Ishikawa (cell line): ENCODE data around the gene TMEM242.

Source experiments
- CEBPB ChIP-seq: IDR thresholded peaks from 2 replicates; pipeline ENCODE4 v1.6.1; 2012
- CREB1 ChIP-seq: IDR thresholded peaks from 2 replicates; pipeline ENCODE4 v1.6.1; 2012; ENCODE audit warnings: low read depth
- EGR1 ChIP-seq: IDR thresholded peaks from 2 replicates; pipeline ENCODE4 v1.6.1; 2012
- EP300 ChIP-seq: IDR thresholded peaks from 2 replicates; pipeline ENCODE4 v1.6.1; 2012; ENCODE audit warnings: borderline replicate concordance
- FOXM1 ChIP-seq: IDR thresholded peaks from 2 replicates; pipeline ENCODE4 v1.6.1; 2012; ENCODE audit warnings: low read depth, borderline replicate concordance
- MAX ChIP-seq: IDR thresholded peaks from 2 replicates; pipeline ENCODE4 v1.6.1; 2012
- NFIC ChIP-seq: IDR thresholded peaks from 2 replicates; pipeline ENCODE4 v1.6.1; 2012
- RAD21 ChIP-seq: IDR thresholded peaks from 2 replicates; pipeline ENCODE4 v1.6.1; 2012; ENCODE audit warnings: low read depth
- REST ChIP-seq: IDR thresholded peaks from 2 replicates; pipeline ENCODE4 v1.6.1; 2012; ENCODE audit warnings: low read depth, mild to moderate bottlenecking
- TAF1 ChIP-seq: IDR thresholded peaks from 2 replicates; pipeline ENCODE4 v1.6.1; 2012; ENCODE audit warnings: low read depth, mild to moderate bottlenecking
- TCF12 ChIP-seq: IDR thresholded peaks from 2 replicates; pipeline ENCODE4 v1.6.1; 2012; ENCODE audit warnings: low read depth
- TEAD4 ChIP-seq: IDR thresholded peaks from 2 replicates; pipeline ENCODE4 v1.6.1; 2012
- USF1 ChIP-seq: IDR thresholded peaks from 2 replicates; pipeline ENCODE4 v1.6.1; 2012
- YY1 ChIP-seq: IDR thresholded peaks from 2 replicates; pipeline ENCODE4 v1.6.1; 2012; ENCODE audit warnings: low read depth
- ZBTB7A ChIP-seq: IDR thresholded peaks from 2 replicates; pipeline ENCODE4 v1.6.1; 2012; ENCODE audit warnings: low read depth

Gene TMEM242

GRCh38 chr6:157298216-157298724 is 25.0 kb downstream of the TMEM242 start:
- TF ChIP-seq TAF1 (no peak), NFIC (no peak)

- TF ChIP-seq TEAD4: no peak
- TF ChIP-seq ZBTB7A: no peak
- no peak for TF ChIP-seq NFIC
- TF ChIP-seq RAD21: no peak
- no peak for TF ChIP-seq MAX
- no peak for TF ChIP-seq REST
- TF ChIP-seq EP300: no peak
- TF ChIP-seq USF1: no peak
- no peak for TF ChIP-seq FOXM1
These were observed 28.7 kb downstream of the TMEM242 start for GRCh38 chr6:157294654-157295053.

- no peak for TF ChIP-seq CREB1
- no peak for TF ChIP-seq NFIC
- TF ChIP-seq FOXM1: no peak
- no peak for TF ChIP-seq RAD21
- TF ChIP-seq USF1: no peak
- TF ChIP-seq REST: no peak
- TF ChIP-seq EP300: no peak
- no peak for TF ChIP-seq EGR1
- TF ChIP-seq MAX: no peak
- TF ChIP-seq YY1: no peak
- no peak for TF ChIP-seq TAF1
- no peak for TF ChIP-seq TCF12
- no peak for TF ChIP-seq CEBPB
- no peak for TF ChIP-seq ZBTB7A
- TF ChIP-seq TEAD4: no peak
These were observed 29.5 kb downstream of the TMEM242 start for GRCh38 chr6:157293780-157294179.

- TF ChIP-seq MAX: no peak
These were observed 31.1 kb downstream of the TMEM242 start for GRCh38 chr6:157292202-157292601.

GRCh38 chr6:157291356-157291755 is 32.0 kb downstream of the TMEM242 start:
- TF ChIP-seq REST (no peak), EGR1 (no peak), MAX (no peak), CEBPB (no peak), NFIC (no peak), RAD21 (no peak), YY1 (no peak), TAF1 (no peak), CREB1 (no peak), EP300 (no peak), FOXM1 (no peak)
